ENCODE measurements around the gene ALLC.

Gene ALLC

DNA sequence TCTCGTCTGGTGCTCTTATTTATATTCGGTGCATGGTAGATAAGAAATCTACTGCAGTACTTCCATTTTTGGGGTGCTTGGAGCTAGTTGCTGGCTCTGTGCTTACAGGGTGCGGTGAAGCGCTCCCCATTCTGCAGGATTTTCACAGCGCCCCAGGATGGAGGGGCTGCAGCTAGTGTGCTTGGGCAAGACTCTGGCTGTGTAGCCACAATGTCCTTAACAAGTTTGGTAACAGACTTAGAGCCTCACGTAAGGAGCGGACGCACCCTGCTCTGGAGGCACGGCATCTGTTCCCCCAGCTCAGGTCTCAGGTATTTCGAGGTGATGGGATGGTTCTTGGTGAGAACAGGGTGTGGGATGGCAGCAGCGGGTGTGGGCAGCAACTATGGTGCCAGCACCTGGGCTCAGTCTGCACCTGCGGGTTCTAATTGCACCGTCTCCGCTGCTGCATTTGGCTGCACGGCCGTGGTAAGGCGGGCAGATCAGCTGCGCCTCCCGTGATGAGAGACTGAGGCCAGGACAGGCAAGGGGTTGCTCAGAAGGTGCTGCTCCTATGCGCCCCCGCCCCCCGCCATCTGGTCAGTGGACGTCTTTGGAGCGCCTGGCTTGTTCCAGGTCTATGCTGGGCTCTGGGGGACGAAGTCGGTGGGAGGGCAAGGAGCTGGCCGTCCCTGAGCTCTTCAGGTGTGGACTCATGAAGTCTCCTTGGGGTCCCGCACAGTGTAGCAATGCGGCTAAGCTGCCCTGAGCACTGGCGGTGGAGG, 20.1 kb upstream of the ALLC start:
- no peak for DNase-seq (ENCODE audit: extremely low read depth, low read depth)
- no peak for TF ChIP-seq CTCF (IDR thresholded peaks at IDR 0.05; ENCODE audit: low read depth, low read length)

GRCh38 chr2:3638456-3638810, 19.6 kb upstream of the ALLC start:
- DNase-seq (ENCODE audit: extremely low read depth, low read depth), result no peak
- TF ChIP-seq CTCF (IDR thresholded peaks at IDR 0.05; ENCODE audit: low read depth, low read length), result no peak

DNA sequence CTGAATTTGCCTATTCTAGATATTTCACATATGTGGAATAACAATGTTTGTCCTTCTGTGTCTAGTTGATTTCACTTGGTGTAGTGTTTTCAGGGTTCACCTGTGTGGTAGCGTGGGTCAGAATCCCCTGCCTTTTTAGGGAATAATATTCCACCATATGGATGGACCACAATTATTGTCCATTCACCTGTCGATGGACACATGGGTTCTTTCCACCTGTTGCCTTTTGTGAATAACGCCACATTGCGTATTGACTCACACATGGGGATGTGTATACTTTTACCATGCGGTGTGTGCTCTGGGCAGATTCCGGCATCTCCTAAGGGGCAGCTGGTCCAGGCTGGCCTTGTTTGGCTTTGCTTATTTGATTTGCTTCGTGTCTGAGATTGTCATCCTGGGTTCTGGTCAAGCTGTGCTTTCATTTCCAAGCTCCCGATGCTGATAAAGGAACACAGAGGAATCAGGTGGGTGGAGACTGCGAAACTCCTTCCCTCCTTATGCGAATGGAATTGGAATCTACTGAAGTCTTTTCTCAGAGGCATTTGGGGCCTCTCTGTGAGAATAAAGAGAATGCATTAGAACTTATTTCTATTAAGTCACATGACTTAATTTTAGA, 18.9 kb upstream of the ALLC start:
- TF ChIP-seq CTCF (IDR thresholded peaks at IDR 0.05; ENCODE audit: low read depth, low read length), result no peak
- DNase-seq (ENCODE audit: extremely low read depth, low read depth), result no peak

DNA sequence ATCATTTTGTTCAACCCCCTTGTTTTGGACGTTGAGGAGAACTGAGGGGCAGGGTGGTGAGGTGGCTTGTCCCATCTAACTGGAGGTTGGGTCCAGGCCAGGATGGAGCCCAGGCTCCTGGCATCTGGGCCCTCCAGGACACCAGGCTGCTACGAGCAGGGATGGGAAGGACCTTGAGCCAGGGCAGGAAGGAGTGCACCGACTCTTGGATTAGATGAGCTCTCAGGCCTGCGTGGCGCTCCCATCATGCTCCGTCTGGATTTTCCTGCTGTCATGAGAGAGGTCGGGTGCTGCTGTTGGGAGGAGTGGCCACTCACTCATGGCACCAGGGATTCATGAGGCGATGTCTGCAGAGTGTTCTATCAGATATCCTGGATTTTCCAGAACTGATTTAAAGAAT, 18.3 kb upstream of the ALLC start:
- no peak for TF ChIP-seq CTCF (IDR thresholded peaks at IDR 0.05; ENCODE audit: low read depth, low read length)
- DNase-seq (ENCODE audit: extremely low read depth, low read depth), result no peak

DNA sequence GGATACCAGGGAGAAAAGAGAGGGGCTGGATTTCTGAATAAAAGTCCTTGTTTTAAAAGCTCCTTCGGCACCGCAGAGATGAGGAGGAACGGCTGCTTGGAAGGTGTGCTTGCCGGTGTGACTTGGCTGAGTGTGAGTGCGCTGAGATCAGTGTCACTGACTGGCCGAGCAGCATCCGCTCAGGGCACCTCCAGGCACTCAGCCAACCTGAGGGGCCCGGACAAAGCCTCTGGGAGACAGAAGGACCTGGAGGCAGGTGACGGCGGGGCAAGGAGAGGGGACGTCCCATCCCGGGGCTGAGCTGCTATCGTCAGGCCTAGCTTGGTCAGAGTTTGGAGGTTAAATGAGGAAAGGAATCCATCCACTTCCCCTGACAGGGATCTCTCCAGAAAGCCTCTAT, 16.8 kb upstream of the ALLC start:
- TF ChIP-seq CTCF (IDR thresholded peaks at IDR 0.05; ENCODE audit: low read depth, low read length), result no peak
- DNase-seq (ENCODE audit: extremely low read depth, low read depth), result no peak

DNA sequence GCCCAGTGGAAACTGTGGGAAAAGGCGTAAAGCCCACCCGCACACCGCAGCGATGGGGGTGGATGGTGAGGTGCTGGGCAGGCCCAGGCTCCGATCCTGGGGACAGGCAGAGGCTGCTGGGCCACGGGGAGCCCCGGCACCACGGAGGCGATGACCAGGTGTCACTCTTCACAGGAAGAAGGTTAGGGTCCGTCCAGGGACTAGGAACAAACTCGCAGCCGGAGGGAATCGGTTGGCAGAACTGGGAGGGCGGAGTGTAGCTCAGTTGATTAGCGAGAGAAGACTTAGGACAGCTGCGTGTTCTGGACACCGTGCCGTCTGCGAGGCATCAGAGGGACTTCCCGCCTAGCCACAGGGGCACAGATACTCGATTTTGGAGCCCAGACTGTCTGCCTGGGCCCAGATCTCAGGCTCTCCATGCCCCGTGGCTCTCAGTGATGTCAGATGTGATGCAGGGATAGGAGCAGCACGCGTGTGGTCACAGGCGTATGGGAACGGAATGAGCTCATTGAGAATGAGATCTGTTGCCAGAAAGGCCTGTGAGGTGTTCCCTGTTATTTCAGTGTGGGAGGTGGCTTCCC, 16.1 kb upstream of the ALLC start:
- DNase-seq (ENCODE audit: extremely low read depth, low read depth), result no peak
- no peak for TF ChIP-seq CTCF (IDR thresholded peaks at IDR 0.05; ENCODE audit: low read depth, low read length)

DNA sequence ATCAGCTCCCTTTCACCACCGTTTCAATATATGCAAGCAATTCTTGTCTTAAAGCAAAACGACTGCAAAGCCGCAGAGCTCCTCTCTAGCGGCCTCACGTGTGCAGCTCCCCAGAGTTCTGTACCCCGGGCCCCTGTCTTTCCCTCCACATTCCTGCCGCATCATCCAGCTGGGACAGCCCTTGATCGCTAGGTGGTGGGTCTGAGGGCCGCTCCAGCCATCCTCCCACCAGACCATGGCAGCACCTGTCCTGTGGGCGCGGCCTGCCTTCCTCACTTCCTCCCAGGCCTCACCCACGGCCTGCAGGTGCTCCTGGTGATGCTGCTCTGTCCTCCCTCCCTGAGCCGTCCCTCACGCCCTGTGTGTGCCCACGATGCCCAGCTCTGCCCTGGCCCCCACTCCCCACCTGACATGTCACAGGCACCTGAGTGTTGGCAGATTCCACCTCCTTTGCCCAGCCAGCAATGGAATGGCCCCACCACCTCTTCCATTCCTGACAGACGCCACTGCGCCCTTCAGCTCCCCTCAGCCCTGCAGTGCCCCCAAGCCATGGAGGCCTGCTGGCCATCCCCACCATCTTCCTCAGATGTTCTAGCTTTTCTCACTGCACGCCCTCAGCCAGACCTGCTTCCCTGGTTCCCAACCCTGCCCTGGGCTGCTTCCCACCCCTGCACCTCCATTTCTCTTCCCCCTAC, 15.3 kb upstream of the ALLC start:
- no peak for TF ChIP-seq CTCF (IDR thresholded peaks at IDR 0.05; ENCODE audit: low read depth, low read length)
- no peak for DNase-seq (ENCODE audit: extremely low read depth, low read depth)
